GM18861 (cell line): Measurements from ENCODE around the gene ABCA6.

Experiments used
- ATAC-seq: cut with Tn5 transposase; IDR thresholded peaks from one replicate; pipeline ENCODE4 v1.9.1; 2021; ENCODE audit not compliant: unreplicated experiment

Gene ABCA6

GRCh38 chr17:69142175-69142802, 594 bp upstream of the ABCA6 start:
- no peak for ATAC-seq

- no peak for ATAC-seq
Observed at GRCh38 chr17:69134112-69134511, 7.6 kb downstream of the ABCA6 start.

- no peak for ATAC-seq
Observed at GRCh38 chr17:69130627-69131296, 10.9 kb downstream of the ABCA6 start.

GRCh38 chr17:69123626-69124025, 18.1 kb downstream of the ABCA6 start:
- ATAC-seq, result no peak

GRCh38 chr17:69122065-69122464, 19.6 kb downstream of the ABCA6 start:
- no peak for ATAC-seq

- peak; percentile 33 for ATAC-seq
Observed at GRCh38 chr17:69117855-69118784, 23.6 kb downstream of the ABCA6 start.

- no peak for ATAC-seq
Observed at GRCh38 chr17:69111794-69112193, 29.9 kb downstream of the ABCA6 start.

GRCh38 chr17:69105907-69106730, 35.6 kb downstream of the ABCA6 start:
- ATAC-seq, result no peak

- ATAC-seq, result no peak
Observed at GRCh38 chr17:69103557-69104233, 38.0 kb downstream of the ABCA6 start.

- ATAC-seq, result no peak
Observed at GRCh38 chr17:69098625-69099024, 43.1 kb downstream of the ABCA6 start.

GRCh38 chr17:69096541-69096940, 45.2 kb downstream of the ABCA6 start:
- no peak for ATAC-seq

- ATAC-seq, result no peak
Observed at GRCh38 chr17:69093995-69094394, 47.7 kb downstream of the ABCA6 start.

GRCh38 chr17:69093279-69093789, 48.4 kb downstream of the ABCA6 start:
- no peak for ATAC-seq

- ATAC-seq, result no peak
Observed at GRCh38 chr17:69090365-69090764, 51.3 kb downstream of the ABCA6 start.

GRCh38 chr17:69088643-69089200, 53.0 kb downstream of the ABCA6 start:
- no peak for ATAC-seq

- ATAC-seq, result no peak
Observed at GRCh38 chr17:69086641-69087040, 55.1 kb downstream of the ABCA6 start.

GRCh38 chr17:69084911-69085310, 56.8 kb downstream of the ABCA6 start:
- no peak for ATAC-seq

GRCh38 chr17:69082696-69083095, 59.0 kb downstream of the ABCA6 start:
- no peak for ATAC-seq

GRCh38 chr17:69078864-69079263, 62.8 kb downstream of the ABCA6 start:
- ATAC-seq, result no peak

GRCh38 chr17:69075823-69076222, 65.9 kb downstream of the ABCA6 start:
- ATAC-seq, result no peak
